Measurements from ENCODE around the gene NPHP4.

DNA sequence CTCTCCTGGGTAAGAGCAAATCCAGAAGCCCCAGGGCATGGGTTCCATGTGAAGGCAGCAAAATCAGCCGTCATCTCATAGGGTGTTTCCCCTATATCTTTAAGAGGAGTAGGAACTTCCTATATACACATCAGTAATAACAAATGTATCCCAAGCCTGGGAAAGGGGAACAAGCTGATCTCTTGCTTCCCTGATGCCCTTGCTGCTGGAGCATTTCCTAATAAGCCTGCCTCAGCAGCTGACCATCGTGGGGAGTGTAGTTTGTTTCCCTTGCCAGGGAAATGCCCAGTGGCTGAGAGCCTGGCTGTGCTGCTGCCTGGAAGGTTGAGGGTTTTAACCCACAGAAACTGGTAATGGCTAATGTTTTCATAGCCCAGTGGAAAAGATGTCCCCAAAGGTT, 177.0 kb downstream of the NPHP4 start:
- TF ChIP-seq EZH2 (IDR thresholded peaks at IDR 0.05; ENCODE audit: borderline replicate concordance, control insufficient read depth, low read depth, low read length) (no peak), POLR2AphosphoS5 (IDR thresholded peaks at IDR 0.05; ENCODE audit: low read length) (no peak), TCF7 (IDR thresholded peaks at IDR 0.05; ENCODE audit: borderline replicate concordance) (no peak), ATF3 (IDR thresholded peaks at IDR 0.05; ENCODE audit: borderline replicate concordance, extremely low read depth, low read depth, low read length) (no peak), POLR2A (IDR thresholded peaks at IDR 0.05; ENCODE audit: low read depth, low read length) (no peak), MEF2A (IDR thresholded peaks at IDR 0.05; ENCODE audit: insufficient read depth, low read depth, low read length) (no peak), BRCA1 (IDR thresholded peaks at IDR 0.05; ENCODE audit: low read depth, low read length) (no peak), NKRF (conservative IDR thresholded peaks at IDR 0.05) (no peak), EGR1 (IDR thresholded peaks at IDR 0.05; ENCODE audit: borderline replicate concordance in 1 of 2, low read depth in 2 of 2, low read length in 2 of 2) (no peak)

Data from GM12878 (cell line).